ENCODE measurements around the gene PPP1R3F.

DNA sequence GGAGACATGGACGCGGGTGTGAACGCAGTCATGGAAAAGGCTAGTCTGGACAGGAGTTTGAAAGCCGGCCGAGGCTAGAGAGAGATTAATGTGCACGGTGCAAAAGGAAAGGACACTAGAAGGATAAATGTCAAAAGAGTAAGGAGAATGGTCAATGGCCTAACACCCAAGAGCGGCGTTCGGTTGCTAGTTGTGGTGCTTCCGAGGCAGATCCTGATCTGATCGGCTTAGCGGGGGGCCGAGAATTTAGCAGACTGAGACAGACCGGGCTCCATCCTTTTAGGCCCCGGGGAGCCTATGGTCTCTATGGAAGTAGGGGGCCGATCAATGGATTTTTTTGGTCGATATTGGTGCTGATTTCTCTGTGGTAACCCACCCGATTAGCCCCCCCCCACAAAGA, 40.8 kb downstream of the PPP1R3F start:
- TF ChIP-seq POLR2A (IDR thresholded peaks at IDR 0.05), result no peak
- TF ChIP-seq, protein P1, sequence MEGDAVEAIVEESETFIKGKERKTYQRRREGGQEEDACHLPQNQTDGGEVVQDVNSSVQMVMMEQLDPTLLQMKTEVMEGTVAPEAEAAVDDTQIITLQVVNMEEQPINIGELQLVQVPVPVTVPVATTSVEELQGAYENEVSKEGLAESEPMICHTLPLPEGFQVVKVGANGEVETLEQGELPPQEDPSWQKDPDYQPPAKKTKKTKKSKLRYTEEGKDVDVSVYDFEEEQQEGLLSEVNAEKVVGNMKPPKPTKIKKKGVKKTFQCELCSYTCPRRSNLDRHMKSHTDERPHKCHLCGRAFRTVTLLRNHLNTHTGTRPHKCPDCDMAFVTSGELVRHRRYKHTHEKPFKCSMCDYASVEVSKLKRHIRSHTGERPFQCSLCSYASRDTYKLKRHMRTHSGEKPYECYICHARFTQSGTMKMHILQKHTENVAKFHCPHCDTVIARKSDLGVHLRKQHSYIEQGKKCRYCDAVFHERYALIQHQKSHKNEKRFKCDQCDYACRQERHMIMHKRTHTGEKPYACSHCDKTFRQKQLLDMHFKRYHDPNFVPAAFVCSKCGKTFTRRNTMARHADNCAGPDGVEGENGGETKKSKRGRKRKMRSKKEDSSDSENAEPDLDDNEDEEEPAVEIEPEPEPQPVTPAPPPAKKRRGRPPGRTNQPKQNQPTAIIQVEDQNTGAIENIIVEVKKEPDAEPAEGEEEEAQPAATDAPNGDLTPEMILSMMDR (IDR thresholded peaks at IDR 0.05), result no peak
